Sigmoid colon (tissue), 4 donors: ENCODE measurements around the gene GRHPR.
A peak's percentile ranks its signal among the peaks of the same experiment; 100 is the strongest.

ENCODE experiments used
- EP300 ChIP-seq, 4 donors: sonication (generic); formaldehyde crosslinking; IDR thresholded peaks; one replicate each; pipeline ENCODE4 v1.6.1; 2017; ENCODE audit warnings: antibody characterized with exemption in 4 of 4
- POLR2A ChIP-seq, 2 donors: fragments of 450-650 bp; IDR thresholded peaks; one replicate each; pipeline ENCODE4 v1.6.1; 2016; ENCODE audit warnings: antibody characterized with exemption in 2 of 2, mild to moderate bottlenecking in 2 of 2, moderate library complexity in 2 of 2
- POLR2AphosphoS5 ChIP-seq, 4 donors: sonication (generic); formaldehyde crosslinking; IDR thresholded peaks; one replicate each; pipeline ENCODE4 v1.6.1; 2017; ENCODE audit warnings: antibody characterized with exemption in 4 of 4
- TF ChIP-seq, protein P1 (sequence below), 4 experiments: fragments of 450-650 bp in 3 of 4; fragments of 200-600 bp in 1 of 4; IDR thresholded peaks; one replicate each; pipeline ENCODE4 v1.5.1; 2016 to 2019; ENCODE audit warnings: antibody characterized with exemption in 4 of 4, mild to moderate bottlenecking in 3 of 4, moderate library complexity in 2 of 4

DNA sequence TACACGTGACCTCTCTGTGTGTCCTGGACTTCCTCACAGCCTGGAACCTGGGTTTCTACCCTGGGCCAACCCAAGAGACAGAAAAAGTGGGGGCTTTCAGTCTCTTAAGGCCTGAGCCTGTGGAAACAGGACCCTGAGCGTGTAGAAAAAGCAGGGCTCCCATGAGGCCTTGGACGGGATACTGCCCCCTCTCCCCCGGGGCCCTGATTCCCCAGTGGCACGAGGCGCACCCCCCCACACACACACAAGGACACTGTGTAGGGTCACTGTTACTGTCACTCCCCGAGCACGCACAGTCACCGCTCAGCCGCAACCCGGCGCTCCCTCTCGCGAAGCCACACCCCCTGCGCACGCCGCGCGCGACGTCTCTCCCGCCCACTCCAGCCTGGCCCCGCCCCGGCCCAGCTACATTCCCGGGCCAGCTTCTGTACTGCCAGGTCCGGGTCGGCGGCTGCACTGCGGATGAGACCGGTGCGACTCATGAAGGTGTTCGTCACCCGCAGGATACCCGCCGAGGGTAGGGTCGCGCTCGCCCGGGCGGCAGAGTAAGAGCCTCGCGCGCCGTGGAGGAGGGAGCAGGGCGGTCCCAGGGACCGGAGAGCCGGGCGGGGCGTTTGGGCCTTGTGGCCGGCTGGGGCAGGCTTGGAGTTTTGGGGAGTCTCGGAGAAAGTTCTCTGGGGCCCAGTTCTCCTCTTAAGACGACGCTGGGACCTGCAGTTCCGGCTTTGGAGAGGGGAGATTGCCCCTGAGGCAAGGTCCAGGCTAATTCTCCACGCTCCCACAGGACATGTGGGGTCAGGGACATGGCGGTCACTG, at the start of gene GRHPR:
- TF ChIP-seq POLR2AphosphoS5 (IDR thresholded peaks at IDR 0.05), result peak; percentile 74 to 91 (median 86)
- TF ChIP-seq EP300 (IDR thresholded peaks at IDR 0.05), result no peak
- TF ChIP-seq, protein P1, sequence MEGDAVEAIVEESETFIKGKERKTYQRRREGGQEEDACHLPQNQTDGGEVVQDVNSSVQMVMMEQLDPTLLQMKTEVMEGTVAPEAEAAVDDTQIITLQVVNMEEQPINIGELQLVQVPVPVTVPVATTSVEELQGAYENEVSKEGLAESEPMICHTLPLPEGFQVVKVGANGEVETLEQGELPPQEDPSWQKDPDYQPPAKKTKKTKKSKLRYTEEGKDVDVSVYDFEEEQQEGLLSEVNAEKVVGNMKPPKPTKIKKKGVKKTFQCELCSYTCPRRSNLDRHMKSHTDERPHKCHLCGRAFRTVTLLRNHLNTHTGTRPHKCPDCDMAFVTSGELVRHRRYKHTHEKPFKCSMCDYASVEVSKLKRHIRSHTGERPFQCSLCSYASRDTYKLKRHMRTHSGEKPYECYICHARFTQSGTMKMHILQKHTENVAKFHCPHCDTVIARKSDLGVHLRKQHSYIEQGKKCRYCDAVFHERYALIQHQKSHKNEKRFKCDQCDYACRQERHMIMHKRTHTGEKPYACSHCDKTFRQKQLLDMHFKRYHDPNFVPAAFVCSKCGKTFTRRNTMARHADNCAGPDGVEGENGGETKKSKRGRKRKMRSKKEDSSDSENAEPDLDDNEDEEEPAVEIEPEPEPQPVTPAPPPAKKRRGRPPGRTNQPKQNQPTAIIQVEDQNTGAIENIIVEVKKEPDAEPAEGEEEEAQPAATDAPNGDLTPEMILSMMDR (IDR thresholded peaks at IDR 0.05), result no peak
- peak; percentile 52 to 67 for TF ChIP-seq POLR2A (IDR thresholded peaks at IDR 0.05)
